HFF-Myc (cell line): ENCODE measurements around the gene TANGO2.

Experiments used
- DNase-seq: peaks from one replicate; pipeline ENCODE4 v3.0.0-alpha.2; 2011; ENCODE audit warnings: low read depth; ENCODE audit errors: extremely low read depth
- H3K4me3 ChIP-seq: replicated peaks from 2 replicates; pipeline ENCODE4 v1.5.1; 2011; ENCODE audit warnings: low read depth, mild to moderate bottlenecking, control low read depth, low read length
- CTCF ChIP-seq: IDR thresholded peaks from 2 replicates; pipeline ENCODE4 v1.5.1; 2012; ENCODE audit warnings: mild to moderate bottlenecking, low read depth, low read length, control low read depth; ENCODE audit errors: missing control alignments

TANGO2 gene

GRCh38 chr22:20060700-20061480, 40.0 kb downstream of the TANGO2 start:
- no peak for TF ChIP-seq CTCF
- DNase-seq: no peak
- H3K4me3 ChIP-seq: no peak overlapping the region

GRCh38 chr22:20061481-20061861, 40.6 kb downstream of the TANGO2 start:
- no peak for DNase-seq
- no peak for TF ChIP-seq CTCF
- H3K4me3 ChIP-seq: no peak overlapping the region

GRCh38 chr22:20062043-20062765, 41.3 kb downstream of the TANGO2 start:
- no peak overlapping the region for H3K4me3 ChIP-seq
- DNase-seq: no peak
- no peak for TF ChIP-seq CTCF

GRCh38 chr22:20062766-20063083, 41.8 kb downstream of the TANGO2 start:
- TF ChIP-seq CTCF: no peak
- peak; percentile 46 for DNase-seq

GRCh38 chr22:20063271-20064139, 42.6 kb downstream of the TANGO2 start:
- H3K4me3 ChIP-seq: no peak overlapping the region
- TF ChIP-seq CTCF: no peak
- no peak for DNase-seq

More at GRCh38 chr22:20062766-20063083, 41.8 kb downstream of the TANGO2 start:
- no peak overlapping the region for H3K4me3 ChIP-seq

GRCh38 chr22:20064140-20064480, 43.2 kb downstream of the TANGO2 start:
- no peak overlapping the region for H3K4me3 ChIP-seq
- no peak for DNase-seq
- TF ChIP-seq CTCF: no peak
